ENCODE data around the gene ISCU.
"Not testable (repeated sequence)": the region's sequence is repeated elsewhere in the genome, so short reads cannot be mapped to it uniquely, and the experiment has no call there.

ISCU gene

GRCh38 chr12:108605690-108606406, 43.5 kb downstream of the ISCU start:
- no peak for DNase-seq

- no peak for DNase-seq
These were observed 44.1 kb downstream of the ISCU start for GRCh38 chr12:108606492-108606891.

- no peak for DNase-seq
These were observed 45.7 kb downstream of the ISCU start for GRCh38 chr12:108607981-108608600.

- DNase-seq = no peak
These were observed 46.2 kb downstream of the ISCU start for GRCh38 chr12:108608616-108609015.

GRCh38 chr12:108609537-108610335, 47.3 kb downstream of the ISCU start:
- DNase-seq = no peak

- no peak for DNase-seq
These were observed 48.0 kb downstream of the ISCU start for GRCh38 chr12:108610336-108610815.

GRCh38 chr12:108610856-108611605, 48.6 kb downstream of the ISCU start:
- DNase-seq = no peak

GRCh38 chr12:108611884-108612415, 49.6 kb downstream of the ISCU start:
- no peak for DNase-seq

GRCh38 chr12:108612788-108613282, 50.4 kb downstream of the ISCU start:
- DNase-seq = no peak

GRCh38 chr12:108613548-108613947, 51.2 kb downstream of the ISCU start:
- DNase-seq = no peak

- no peak for DNase-seq
These were observed 51.6 kb downstream of the ISCU start for GRCh38 chr12:108614041-108614440.

- no peak for DNase-seq
These were observed 52.2 kb downstream of the ISCU start for GRCh38 chr12:108614639-108615038.

GRCh38 chr12:108615918-108616317, 53.5 kb downstream of the ISCU start:
- DNase-seq = no peak

- DNase-seq = no peak
These were observed 54.0 kb downstream of the ISCU start for GRCh38 chr12:108616359-108616758.

GRCh38 chr12:108616941-108617858, 54.8 kb downstream of the ISCU start:
- DNase-seq = no peak

GRCh38 chr12:108618079-108618952, 55.9 kb downstream of the ISCU start:
- DNase-seq = peak; percentile 75 to 78

GRCh38 chr12:108618953-108619274, 56.5 kb downstream of the ISCU start:
- DNase-seq = not testable (repeated sequence)
